SK-N-SH treated with all-trans-retinoic acid at 6 μM for 48 hours (cell line): ENCODE results near the gene MEIS3.

ENCODE experiments used
- CREB5 ChIP-seq: fragments of 250-450 bp; sonication (Bioruptor Pico); IDR thresholded peaks from 2 replicates; pipeline ENCODE4 v1.5.1; 2020; ENCODE audit warnings: low read depth, mild to moderate bottlenecking, moderate library complexity
- PPARA ChIP-seq: fragments of 250-450 bp; sonication (Bioruptor Pico); IDR thresholded peaks from 2 replicates; pipeline ENCODE4 v1.5.0; 2020; ENCODE audit warnings: mild to moderate bottlenecking, borderline replicate concordance
- SNAI2 ChIP-seq: fragments of 250-450 bp; sonication (Bioruptor Pico); IDR thresholded peaks from 2 replicates; pipeline ENCODE4 v1.5.0; 2020; ENCODE audit warnings: mild to moderate bottlenecking, moderate library complexity
- TCF4 ChIP-seq: fragments of 250-450 bp; sonication (Bioruptor Pico); IDR thresholded peaks from 2 replicates; pipeline ENCODE4 v1.8.0; 2021; ENCODE audit warnings: mild to moderate bottlenecking, moderate library complexity, borderline replicate concordance
- TOX ChIP-seq: fragments of 250-450 bp; sonication (Bioruptor Pico); IDR thresholded peaks from 2 replicates; pipeline ENCODE4 v1.8.0; 2021; ENCODE audit warnings: mild to moderate bottlenecking, moderate library complexity, borderline replicate concordance
- ZFP30 ChIP-seq: fragments of 450-650 bp; formaldehyde crosslinking; IDR thresholded peaks from 2 replicates; pipeline ENCODE4 v1.5.0; 2022; ENCODE audit warnings: mild to moderate bottlenecking, moderate library complexity

DNA sequence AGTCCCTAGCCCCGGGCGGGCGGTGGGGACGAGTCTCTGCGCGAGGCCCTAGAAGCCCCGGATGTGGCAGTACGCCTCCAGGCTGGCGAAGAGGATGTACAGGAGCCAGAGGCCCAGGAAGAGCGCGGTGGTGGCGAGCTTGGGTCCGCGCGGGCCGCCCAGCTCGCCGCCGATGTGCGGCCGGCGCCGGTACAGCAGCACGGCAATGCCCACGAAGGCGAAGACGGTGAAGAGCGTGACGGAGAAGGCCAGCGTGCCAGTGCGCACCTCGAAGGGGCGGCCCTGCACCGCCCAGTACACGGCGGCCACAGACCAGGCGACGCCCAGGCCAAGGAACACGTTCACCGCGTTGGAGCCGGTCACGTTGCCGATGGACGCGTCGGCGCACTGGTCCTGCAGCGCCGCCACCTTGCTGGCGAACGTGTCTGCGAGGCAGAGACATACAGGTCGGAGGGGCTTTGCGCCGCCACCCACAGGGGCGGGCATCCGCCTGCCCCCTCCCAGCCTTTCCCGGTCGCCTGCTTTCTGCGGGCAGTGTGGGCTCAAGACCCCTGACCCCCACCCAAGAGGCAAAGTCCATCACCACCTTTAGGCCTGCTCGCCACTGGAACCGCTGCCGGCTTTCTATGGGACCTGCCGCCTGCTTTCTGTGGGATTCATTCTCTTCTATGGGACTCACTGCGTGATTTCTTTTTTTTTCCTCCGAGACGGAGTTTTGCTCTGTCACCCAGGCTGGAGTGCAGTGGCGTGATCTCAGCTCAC, 10.9 kb upstream of the MEIS3 start:
- TF ChIP-seq CREB5 (CRISPR knock-in tag) (no peak), PPARA (CRISPR knock-in tag) (no peak), TCF4 (CRISPR knock-in tag) (no peak), SNAI2 (CRISPR knock-in tag) (no peak), ZFP30 (no peak), TOX (CRISPR knock-in tag) (no peak)
